K562 (cell line): ENCODE measurements around the gene PNPLA1. TPM values are rescaled to one million over a fixed set of nuclear protein-coding genes. Genes with fewer than 3 reads are reported as not detected.

ENCODE experiments used
- CC2D1A ChIP-seq: fragments of 450-650 bp; IDR thresholded peaks from 2 replicates; pipeline ENCODE4 v1.6.1; 2017; ENCODE audit warnings: mild to moderate bottlenecking
- CCNT2 ChIP-seq: IDR thresholded peaks from 2 replicates; pipeline ENCODE4 v1.6.1; 2011; ENCODE audit warnings: borderline replicate concordance, low read depth, mild to moderate bottlenecking, moderate library complexity, mixed read lengths, low read length; ENCODE audit not compliant: insufficient read length; ENCODE audit errors: extremely low read depth
- JUND ChIP-seq, 2 experiments: IDR thresholded peaks; 2 replicates in 1 of 2; 3 replicates in 1 of 2; pipeline ENCODE4 v1.6.1; 2011; ENCODE audit warnings: borderline replicate concordance in 2 of 2, low read depth in 2 of 2, low read length in 2 of 2, improper control_type of control experiment in 1 of 2, missing biosample characterization in 1 of 2, missing genetic modification characterization in 1 of 2, missing genetic modification reagents in 1 of 2
- LCOR ChIP-seq: sonication (generic); formaldehyde crosslinking; IDR thresholded peaks from 2 replicates; pipeline ENCODE4 v1.8.0; 2022; ENCODE audit warnings: mild to moderate bottlenecking, missing genetic modification reagents
- MAFK ChIP-seq: IDR thresholded peaks from 2 replicates; pipeline ENCODE4 v1.6.1; 2011; ENCODE audit warnings: low read length, improper control_type of control experiment
- MEIS2 ChIP-seq: fragments of 450-650 bp; IDR thresholded peaks from 2 replicates; pipeline ENCODE4 v1.6.1; 2014; ENCODE audit warnings: mild to moderate bottlenecking; ENCODE audit not compliant: partially characterized antibody
- MTA1 ChIP-seq: fragments of 450-650 bp; IDR thresholded peaks from 2 replicates; pipeline ENCODE4 v1.6.1; 2017; ENCODE audit warnings: borderline replicate concordance
- NFXL1 ChIP-seq: fragments of 450-650 bp; formaldehyde crosslinking; IDR thresholded peaks from 2 replicates; pipeline ENCODE4 v1.4.0; 2021; ENCODE audit warnings: mild to moderate bottlenecking
- NR2F6 ChIP-seq: fragments of 450-650 bp; formaldehyde crosslinking; IDR thresholded peaks from 2 replicates; pipeline ENCODE4 v1.4.0; 2020; ENCODE audit warnings: mild to moderate bottlenecking
- NR4A1 ChIP-seq, 2 experiments: fragments of 250-450 bp in 1 of 2; fragments of 450-650 bp in 1 of 2; sonication (Bioruptor Pico) in 1 of 2; IDR thresholded peaks; 2 replicates each; pipeline versions ENCODE4 v1.4.0 to v1.6.1; 2016 to 2020; ENCODE audit warnings: mild to moderate bottlenecking in 2 of 2, missing compliant biosample characterization in 1 of 2, missing genetic modification characterization in 1 of 2, moderate library complexity in 1 of 2
- RAD21 ChIP-seq, 2 experiments: fragments of 250-450 bp in 1 of 2; fragments of 450-650 bp in 1 of 2; sonication (Bioruptor Pico) in 1 of 2; formaldehyde crosslinking in 1 of 2; IDR thresholded peaks in 1 of 2; conservative IDR thresholded peaks in 1 of 2; 2 replicates each; pipeline versions ENCODE4 v1.4.0 to v1.8.0; 2020 to 2022; ENCODE audit warnings: mild to moderate bottlenecking in 2 of 2, moderate library complexity in 1 of 2
- SAFB ChIP-seq: fragments of 200-400 bp; formaldehyde crosslinking; IDR thresholded peaks from 2 replicates; pipeline ENCODE4 v1.6.1; 2017; ENCODE audit warnings: low read depth, low read length, borderline replicate concordance
- SMAD2 ChIP-seq: fragments of 150-350 bp; IDR thresholded peaks from 2 replicates; pipeline ENCODE4 v1.6.1; 2014; ENCODE audit warnings: low read depth, mild to moderate bottlenecking, low read length
- TBL1XR1 ChIP-seq, 2 experiments: IDR thresholded peaks; 2 replicates each; pipeline ENCODE4 v1.6.1; 2012; ENCODE audit warnings: improper control_type of control experiment in 2 of 2, low read length in 2 of 2, mild to moderate bottlenecking in 1 of 2
- ZNF384 ChIP-seq: IDR thresholded peaks from 2 replicates; pipeline ENCODE4 v1.6.1; 2012; ENCODE audit warnings: low read depth, low read length, improper control_type of control experiment
- ZNF589 ChIP-seq: fragments of 200-800 bp; sonication (Bioruptor generic); IDR thresholded peaks from 2 replicates; pipeline ENCODE4 v1.6.1; 2016; ENCODE audit warnings: low read depth, missing genetic modification characterization, missing compliant biosample characterization
- ZNF766 ChIP-seq: fragments of 200-800 bp; sonication (Bioruptor generic); conservative IDR thresholded peaks from 2 replicates; pipeline ENCODE4 v1.6.1; 2016; ENCODE audit warnings: missing genetic modification characterization, missing compliant biosample characterization
- polyA plus RNA-seq, 8 experiments: library from polyadenylated mRNA; depleted of rRNA in 4 of 8; stranded (reverse) in 5 of 8; unstranded in 3 of 8; fragments of >200 nt; fragmentation: Nextera tagmentation in 2 of 8; fragmentation: Illumina TruSeq in 1 of 8; extraction: Ambion mirVana in 2 of 8; extraction: Trizol in 1 of 8; gene quantifications; 2 replicates each; pipeline versions ENCODE4 v1.2.1 to v1.2.3, GENCODE V29; 2011 to 2014; ENCODE audit warnings: inconsistent platforms in 1 of 8, missing spikeins in 1 of 8
- total RNA-seq, 7 experiments: library from RNA; depleted of rRNA in 6 of 7; stranded (reverse); fragments of >200 nt in 6 of 7; fragmentation: Illumina TruSeq in 2 of 7; extraction: Trizol in 2 of 7; gene quantifications; 2 replicates each; pipeline versions ENCODE4 v1.2.1 to v1.2.3, GENCODE V29; 2011 to 2021; ENCODE audit warnings: low replicate concordance in 1 of 7
- TF ChIP-seq, protein P1 (sequence below), 2 experiments: IDR thresholded peaks in 1 of 2; conservative IDR thresholded peaks in 1 of 2; 2 replicates each; pipeline ENCODE4 v1.6.1; 2016; ENCODE audit warnings: low read depth in 2 of 2, mild to moderate bottlenecking in 1 of 2, missing compliant biosample characterization in 1 of 2, missing genetic modification characterization in 1 of 2, moderate library complexity in 1 of 2
- TF ChIP-seq, protein P2 (sequence below): fragments of 450-650 bp; formaldehyde crosslinking; IDR thresholded peaks from 2 replicates; pipeline ENCODE4 v1.4.0; 2022; ENCODE audit warnings: mild to moderate bottlenecking, moderate library complexity
- TF ChIP-seq, protein P3 (sequence below): fragments of 150-350 bp; conservative IDR thresholded peaks from 2 replicates; pipeline ENCODE4 v1.6.1; 2014; ENCODE audit warnings: low read length

Gene PNPLA1
- total and polyA plus RNA-seq, 9 of the 15 experiments (the other 6 are each of a cell fraction or from before 2014, with no cell fraction given), result 0.04 to 0.27 (median 0.13) TPM; not detected in 2

DNA sequence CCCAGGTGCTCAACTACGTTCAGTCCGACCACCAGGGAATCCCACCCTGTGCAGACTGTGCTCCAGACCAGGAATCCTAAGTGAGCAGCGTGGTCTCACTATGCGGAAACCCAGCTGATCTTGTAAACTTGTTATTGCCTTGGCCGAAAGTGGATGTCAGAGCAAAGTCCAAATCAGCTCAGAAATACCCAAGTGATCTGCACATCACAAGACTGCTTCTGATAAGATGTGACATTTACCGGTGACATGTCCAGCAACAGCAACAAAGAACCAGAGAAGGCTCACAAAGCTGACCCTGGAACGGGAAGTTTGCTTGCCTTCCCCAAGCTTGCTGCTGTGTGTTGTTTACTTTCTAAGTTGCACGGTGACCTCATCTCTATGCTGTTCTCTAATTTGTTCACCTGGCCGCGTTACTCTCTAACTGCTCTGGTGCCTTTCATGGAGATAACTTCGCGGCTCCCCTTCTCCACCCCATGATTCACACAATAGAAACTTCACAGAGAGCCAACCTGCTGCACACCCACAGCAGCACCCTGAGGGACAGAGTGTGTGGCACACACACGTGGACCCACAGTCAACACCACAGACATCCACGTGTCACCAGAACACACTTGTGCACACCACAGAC, 65.1 kb downstream of the PNPLA1 start (continued):
- TF ChIP-seq CCNT2 (no peak), ZNF589 (no peak), JUND (IDR thresholded peaks at IDR 0.05; ENCODE audit: borderline replicate concordance, low read depth, low read length) (peak; percentile 79), JUND (tag; IDR thresholded peaks at IDR 0.05; ENCODE audit: borderline replicate concordance, low read depth, low read length) (peak; percentile 90), RAD21 (CRISPR knock-in tag; conservative IDR thresholded peaks at IDR 0.05 in 1 of 2, IDR thresholded peaks at IDR 0.05 in 1 of 2) (0 out of 4 replicates have a peak, but pooled peaks of 1 of the 2 experiments have one; percentile 3), TBL1XR1 (IDR thresholded peaks at IDR 0.05; ENCODE audit: low read length in 2 of 2) (no peak), NR2F6 (CRISPR knock-in tag) (no peak), SMAD2 (no peak), NR4A1 (CRISPR knock-in tag; IDR thresholded peaks at IDR 0.05) (no peak), NR4A1 (tag; IDR thresholded peaks at IDR 0.05) (no peak), CC2D1A (no peak), MTA1 (peak; percentile 44; the same call in 1 of the 2 replicates), MEIS2 (peak; percentile 66), SAFB (no peak), LCOR (0 out of 2 replicates have a peak, but pooled peaks have one; percentile 50), ZNF384 (no peak), NFXL1 (CRISPR knock-in tag) (no peak), MAFK (no peak), ZNF766 (no peak)
- TF ChIP-seq, protein P1, sequence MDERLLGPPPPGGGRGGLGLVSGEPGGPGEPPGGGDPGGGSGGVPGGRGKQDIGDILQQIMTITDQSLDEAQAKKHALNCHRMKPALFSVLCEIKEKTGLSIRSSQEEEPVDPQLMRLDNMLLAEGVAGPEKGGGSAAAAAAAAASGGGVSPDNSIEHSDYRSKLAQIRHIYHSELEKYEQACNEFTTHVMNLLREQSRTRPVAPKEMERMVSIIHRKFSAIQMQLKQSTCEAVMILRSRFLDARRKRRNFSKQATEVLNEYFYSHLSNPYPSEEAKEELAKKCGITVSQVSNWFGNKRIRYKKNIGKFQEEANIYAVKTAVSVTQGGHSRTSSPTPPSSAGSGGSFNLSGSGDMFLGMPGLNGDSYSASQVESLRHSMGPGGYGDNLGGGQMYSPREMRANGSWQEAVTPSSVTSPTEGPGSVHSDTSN (CRISPR knock-in tag; IDR thresholded peaks at IDR 0.05; ENCODE audit: low read depth), result no peak
- TF ChIP-seq, protein P1 (tag; conservative IDR thresholded peaks at IDR 0.05; ENCODE audit: low read depth), result 0 out of 2 replicates have a peak, but pooled peaks have one; percentile 32
- TF ChIP-seq, protein P2, sequence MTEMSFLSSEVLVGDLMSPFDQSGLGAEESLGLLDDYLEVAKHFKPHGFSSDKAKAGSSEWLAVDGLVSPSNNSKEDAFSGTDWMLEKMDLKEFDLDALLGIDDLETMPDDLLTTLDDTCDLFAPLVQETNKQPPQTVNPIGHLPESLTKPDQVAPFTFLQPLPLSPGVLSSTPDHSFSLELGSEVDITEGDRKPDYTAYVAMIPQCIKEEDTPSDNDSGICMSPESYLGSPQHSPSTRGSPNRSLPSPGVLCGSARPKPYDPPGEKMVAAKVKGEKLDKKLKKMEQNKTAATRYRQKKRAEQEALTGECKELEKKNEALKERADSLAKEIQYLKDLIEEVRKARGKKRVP (CRISPR knock-in tag), result no peak
- TF ChIP-seq, protein P3, sequence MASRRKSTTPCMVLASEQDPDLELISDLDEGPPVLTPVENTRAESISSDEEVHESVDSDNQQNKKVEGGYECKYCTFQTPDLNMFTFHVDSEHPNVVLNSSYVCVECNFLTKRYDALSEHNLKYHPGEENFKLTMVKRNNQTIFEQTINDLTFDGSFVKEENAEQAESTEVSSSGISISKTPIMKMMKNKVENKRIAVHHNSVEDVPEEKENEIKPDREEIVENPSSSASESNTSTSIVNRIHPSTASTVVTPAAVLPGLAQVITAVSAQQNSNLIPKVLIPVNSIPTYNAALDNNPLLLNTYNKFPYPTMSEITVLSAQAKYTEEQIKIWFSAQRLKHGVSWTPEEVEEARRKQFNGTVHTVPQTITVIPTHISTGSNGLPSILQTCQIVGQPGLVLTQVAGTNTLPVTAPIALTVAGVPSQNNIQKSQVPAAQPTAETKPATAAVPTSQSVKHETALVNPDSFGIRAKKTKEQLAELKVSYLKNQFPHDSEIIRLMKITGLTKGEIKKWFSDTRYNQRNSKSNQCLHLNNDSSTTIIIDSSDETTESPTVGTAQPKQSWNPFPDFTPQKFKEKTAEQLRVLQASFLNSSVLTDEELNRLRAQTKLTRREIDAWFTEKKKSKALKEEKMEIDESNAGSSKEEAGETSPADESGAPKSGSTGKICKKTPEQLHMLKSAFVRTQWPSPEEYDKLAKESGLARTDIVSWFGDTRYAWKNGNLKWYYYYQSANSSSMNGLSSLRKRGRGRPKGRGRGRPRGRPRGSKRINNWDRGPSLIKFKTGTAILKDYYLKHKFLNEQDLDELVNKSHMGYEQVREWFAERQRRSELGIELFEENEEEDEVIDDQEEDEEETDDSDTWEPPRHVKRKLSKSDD, result no peak
